Osteoblast (primary cell): ENCODE results near the gene CLEC20A. TPM values are rescaled to one million over a fixed set of nuclear protein-coding genes. Genes with fewer than 3 reads are reported as not detected.
A peak's percentile ranks its signal among the peaks of the same experiment; 100 is the strongest.

Experiments used
- DNase-seq: peaks from one replicate; pipeline ENCODE4 v3.0.0; 2011; ENCODE audit warnings: low spot score, mixed read lengths; ENCODE audit not compliant: insufficient read length; ENCODE audit errors: missing footprints
- H2AFZ ChIP-seq: 2 replicates; pipeline ENCODE4 v1.6.0; 2011; ENCODE audit warnings: mild to moderate bottlenecking, low read length
- H3K27ac ChIP-seq: 2 replicates; pipeline ENCODE4 v1.5.1; 2011; ENCODE audit warnings: mild to moderate bottlenecking, low read depth, low read length, moderate library complexity
- H3K27me3 ChIP-seq: 2 replicates; pipeline ENCODE4 v1.6.0; 2012; ENCODE audit warnings: mild to moderate bottlenecking, control low read depth, inconsistent platforms, low read length, moderate library complexity; ENCODE audit not compliant: insufficient read depth
- H3K36me3 ChIP-seq: 2 replicates; pipeline ENCODE4 v1.5.1; 2011; ENCODE audit warnings: mild to moderate bottlenecking, low read length, control low read depth, moderate library complexity; ENCODE audit not compliant: insufficient read depth
- H3K4me1 ChIP-seq: 2 replicates; pipeline ENCODE4 v1.5.1; 2011; ENCODE audit warnings: mild to moderate bottlenecking, low read length, control low read depth, moderate library complexity; ENCODE audit not compliant: insufficient read depth
- H3K4me2 ChIP-seq: 2 replicates; pipeline ENCODE4 v1.6.0; 2011; ENCODE audit warnings: mild to moderate bottlenecking, low read length; ENCODE audit not compliant: insufficient read depth
- H3K4me3 ChIP-seq: fragments of 200-600 bp; sonication (generic); 3 replicates; pipeline ENCODE4 v1.5.1; 2012; ENCODE audit warnings: mild to moderate bottlenecking, low read length, inconsistent platforms; ENCODE audit not compliant: insufficient read depth
- H3K79me2 ChIP-seq: 2 replicates; pipeline ENCODE4 v1.6.0; 2012; ENCODE audit warnings: mild to moderate bottlenecking, low read length, control low read depth, inconsistent platforms; ENCODE audit not compliant: insufficient read depth
- H3K9me3 ChIP-seq: 2 replicates; pipeline ENCODE4 v1.5.1; 2011; ENCODE audit warnings: low read depth, low read length, control low read depth
- H4K20me1 ChIP-seq: 2 replicates; pipeline ENCODE4 v1.6.0; 2012; ENCODE audit warnings: mild to moderate bottlenecking, low read length, control low read depth; ENCODE audit not compliant: insufficient read depth
- CTCF ChIP-seq: IDR thresholded peaks from 2 replicates; pipeline ENCODE4 v1.5.1; 2011; ENCODE audit warnings: mild to moderate bottlenecking, low read depth, low read length, moderate library complexity; ENCODE audit errors: extremely low read depth
- total RNA-seq: library from RNA; depleted of rRNA; stranded (reverse); fragments of >200 nt; gene quantifications from 2 replicates; pipeline ENCODE4 v1.2.3, GENCODE V29; 2012

CLEC20A gene
- total RNA-seq, 1 donor, result under 0.01 TPM

DNA sequence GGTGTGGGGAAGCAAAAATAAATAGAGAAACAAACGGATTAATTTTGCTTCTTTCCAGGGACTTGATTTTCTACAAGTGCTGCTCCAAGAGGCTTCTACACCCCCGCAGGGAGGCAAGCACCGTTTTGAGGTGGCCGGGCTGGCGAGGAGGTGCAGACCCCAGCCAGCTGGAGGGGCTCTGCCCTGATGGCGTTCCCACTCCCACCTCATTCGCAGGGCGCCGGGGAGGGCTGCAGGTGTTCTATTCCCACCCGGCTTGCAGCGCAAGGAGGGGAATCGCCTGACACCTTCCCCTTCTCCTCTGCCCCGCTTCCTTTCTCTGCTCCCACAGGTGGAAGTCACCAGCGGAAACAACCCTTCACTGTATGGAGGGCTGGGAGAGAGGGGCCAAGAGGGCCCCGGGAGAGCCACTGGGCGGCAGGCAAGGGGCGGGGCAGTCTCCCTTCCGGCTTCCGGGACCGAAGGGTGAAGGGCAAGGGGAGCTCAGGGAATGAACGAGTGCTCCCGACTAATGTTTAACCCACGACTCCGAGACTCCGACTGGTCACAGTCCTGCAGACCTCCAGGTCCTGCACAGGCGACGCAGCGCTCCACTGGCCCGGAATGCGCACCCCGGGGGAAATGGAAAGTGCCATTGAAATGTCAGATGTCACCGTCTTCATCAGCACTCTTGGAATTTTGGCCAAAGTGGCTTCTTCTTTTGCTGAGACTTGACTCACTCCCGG, 45.2 kb upstream of the CLEC20A start:
- peak; percentile 91 for DNase-seq
- peaks cover 22% of the 10 kb centered on the region for H3K79me2 ChIP-seq
- peak overlapping the region; percentile 96 for H3K4me3 ChIP-seq
- peak overlapping the region; percentile 41 for H3K27ac ChIP-seq
- peaks cover 49% of the 10 kb centered on the region for H3K4me1 ChIP-seq
- peak overlapping the region; percentile 100 for H2AFZ ChIP-seq
- no peaks in the 10 kb centered on the region for H4K20me1 ChIP-seq
- no peaks in the 10 kb centered on the region for H3K9me3 ChIP-seq
- TF ChIP-seq CTCF, result no peak
- H3K4me2 ChIP-seq, result peak overlapping the region; percentile 100
- H3K27me3 ChIP-seq, result no peaks in the 10 kb centered on the region
- peaks cover 1% of the 10 kb centered on the region for H3K36me3 ChIP-seq

- no peak for TF ChIP-seq CTCF
- Histone ChIP-seq H3K4me1 (peaks cover 55% of the 10 kb centered on the region), H3K4me2 (peak overlapping the region; percentile 100), H3K79me2 (peaks cover 22% of the 10 kb centered on the region), H3K36me3 (no peaks in the 10 kb centered on the region), H2AFZ (no peak overlapping the region), H4K20me1 (no peaks in the 10 kb centered on the region), H3K9me3 (no peaks in the 10 kb centered on the region), H3K27ac (no peak overlapping the region), H3K27me3 (no peaks in the 10 kb centered on the region), H3K4me3 (no peak overlapping the region)
- no peak for DNase-seq
These were observed 44.6 kb upstream of the CLEC20A start for GRCh38 chr1:178541379-178541778.

DNA sequence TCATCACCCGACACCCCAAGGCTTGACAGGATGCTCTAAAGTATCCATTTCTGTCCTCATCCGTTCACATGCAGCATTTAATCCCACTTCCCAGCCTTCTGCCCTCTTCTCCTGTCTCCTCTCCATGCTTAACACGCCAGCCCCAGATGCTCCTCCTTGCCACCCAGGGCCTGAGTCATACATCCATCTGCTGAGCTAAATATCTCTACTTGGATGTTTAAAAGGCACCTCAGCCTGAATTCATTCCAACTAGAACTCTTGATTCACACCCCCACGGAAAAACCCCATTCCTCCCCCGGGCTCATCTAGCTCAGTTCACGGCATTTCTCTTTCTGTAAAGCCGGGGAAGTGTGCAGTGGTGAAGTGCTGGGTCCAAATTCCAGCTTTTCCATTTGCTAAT, 43.9 kb upstream of the CLEC20A start:
- Histone ChIP-seq H4K20me1 (no peaks in the 10 kb centered on the region), H3K4me1 (peaks cover 55% of the 10 kb centered on the region), H3K36me3 (no peaks in the 10 kb centered on the region), H2AFZ (no peak overlapping the region), H3K27ac (no peak overlapping the region), H3K9me3 (no peaks in the 10 kb centered on the region), H3K79me2 (peaks cover 18% of the 10 kb centered on the region), H3K4me3 (no peak overlapping the region), H3K4me2 (peak overlapping the region; percentile 25), H3K27me3 (no peaks in the 10 kb centered on the region)
- peak; percentile 94 for DNase-seq
- no peak for TF ChIP-seq CTCF

- Histone ChIP-seq H3K4me3 (no peak overlapping the region), H3K4me2 (peak overlapping the region; percentile 25), H3K9me3 (no peaks in the 10 kb centered on the region), H3K36me3 (no peaks in the 10 kb centered on the region), H3K79me2 (peaks cover 14% of the 10 kb centered on the region), H3K4me1 (peaks cover 55% of the 10 kb centered on the region), H2AFZ (no peak overlapping the region), H3K27ac (no peak overlapping the region), H4K20me1 (no peaks in the 10 kb centered on the region), H3K27me3 (no peaks in the 10 kb centered on the region)
- no peak for DNase-seq
- TF ChIP-seq CTCF, result no peak
These were observed 43.4 kb upstream of the CLEC20A start for GRCh38 chr1:178540204-178540603.
